Measurements from ENCODE around the gene DNAI7.

The DNAI7 gene

GRCh38 chr12:25195056-25195971, at the start of gene DNAI7, which contains the start of gene ETFRF1:
DNAI7 (minus strand) TSS chr12:25195160; CDS start chr12:25195078, 82 bp downstream.
ETFRF1 (plus strand) TSS chr12:25195237; CDS start chr12:25203957, 8,720 bp downstream.
- DNase-seq, result peak; percentile 97

GRCh38 chr12:25243680-25243990, 48.7 kb upstream of the DNAI7 start:
- no peak for DNase-seq

- DNase-seq, result no peak
These were observed 48.2 kb upstream of the DNAI7 start for GRCh38 chr12:25242981-25243679.

GRCh38 chr12:25241167-25242020, 46.4 kb upstream of the DNAI7 start:
- no peak for DNase-seq

- DNase-seq, result no peak
These were observed 41.7 kb upstream of the DNAI7 start for GRCh38 chr12:25236626-25237025.

- DNase-seq, result no peak
These were observed 41.2 kb upstream of the DNAI7 start for GRCh38 chr12:25236190-25236589.

- no peak for DNase-seq
These were observed 18.4 kb upstream of the DNAI7 start for GRCh38 chr12:25213338-25213737.

- no peak for DNase-seq
These were observed 13.6 kb upstream of the DNAI7 start for GRCh38 chr12:25208554-25208953.

- no peak for DNase-seq
These were observed 12.9 kb upstream of the DNAI7 start for GRCh38 chr12:25207846-25208245.

- no peak for DNase-seq
These were observed 12.5 kb upstream of the DNAI7 start for GRCh38 chr12:25207411-25207810.

GRCh38 chr12:25202137-25202536, 7.2 kb upstream of the DNAI7 start:
- DNase-seq, result no peak

- DNase-seq, result no peak
These were observed 5.7 kb upstream of the DNAI7 start for GRCh38 chr12:25200703-25201102.

- DNase-seq, result no peak
These were observed 2.6 kb upstream of the DNAI7 start for GRCh38 chr12:25197608-25198007.

- no peak for DNase-seq
These were observed 271 bp downstream of the DNAI7 start for GRCh38 chr12:25194722-25195055.

GRCh38 chr12:25194214-25194613, 746 bp downstream of the DNAI7 start:
- DNase-seq, result no peak

GRCh38 chr12:25190793-25191192, 4.2 kb downstream of the DNAI7 start:
- no peak for DNase-seq

GRCh38 chr12:25189656-25190055, 5.3 kb downstream of the DNAI7 start:
- DNase-seq, result no peak

- no peak for DNase-seq
These were observed 7.2 kb downstream of the DNAI7 start for GRCh38 chr12:25187781-25188180.

- no peak for DNase-seq
These were observed 8.1 kb downstream of the DNAI7 start for GRCh38 chr12:25186788-25187402.

GRCh38 chr12:25186038-25186787, 8.7 kb downstream of the DNAI7 start:
- no peak for DNase-seq

GRCh38 chr12:25184132-25184531, 10.8 kb downstream of the DNAI7 start:
- no peak for DNase-seq

- DNase-seq, result no peak
These were observed 12.2 kb downstream of the DNAI7 start for GRCh38 chr12:25182765-25183164.

All from NCI-H1930 (cell line).